WTC11 (cell line): ENCODE data around the gene GRB10. TPM values are rescaled to one million over a fixed set of nuclear protein-coding genes. Genes with fewer than 3 reads are reported as not detected.

ENCODE experiments used
- ATAC-seq: fragments of 200-7000 bp; cut with Tn5 transposase; 2 replicates; pipeline ENCODE4 v1.10.0; 2021; ENCODE audit warnings: mild to moderate bottlenecking, moderate library complexity
- CTCF ChIA-PET: fragments of 300-600 bp; sonication (Branson Sonifier 250); formaldehyde crosslinking; loops from one replicate; lab custom pipeline; 2021; ENCODE audit warnings: antibody characterized with exemption; lab: Charles Lee
- POLR2A ChIA-PET: fragments of 350-600 bp; sonication (Branson Sonifier 250); formaldehyde crosslinking; loops from one replicate; lab custom pipeline; 2021; ENCODE audit warnings: antibody characterized with exemption; lab: Charles Lee
- DNase-seq: peaks from one replicate; pipeline ENCODE4 v3.0.0; 2021; ENCODE audit warnings: low spot score
- H3K27ac Mint-ChIP-seq: 2 replicates; pipeline ENCODE4 v1.8.0; 2021; ENCODE audit warnings: mixed read lengths
- H3K27me3 Mint-ChIP-seq: 2 replicates; pipeline ENCODE4 v1.8.0; 2021; ENCODE audit warnings: low read depth, mild to moderate bottlenecking, moderate library complexity, mixed read lengths
- H3K36me3 Mint-ChIP-seq: 2 replicates; pipeline ENCODE4 v1.8.0; 2021; ENCODE audit warnings: mixed read lengths
- H3K4me1 Mint-ChIP-seq: 2 replicates; pipeline ENCODE4 v1.8.0; 2022; ENCODE audit warnings: mixed read lengths
- H3K4me3 Mint-ChIP-seq: 2 replicates; pipeline ENCODE4 v1.8.0; 2021; ENCODE audit warnings: mild to moderate bottlenecking, moderate library complexity, mixed read lengths
- H3K9me3 Mint-ChIP-seq: 2 replicates; pipeline ENCODE4 v1.8.0; 2021; ENCODE audit warnings: mixed read lengths
- E2F1 ChIP-seq: sonication (generic); formaldehyde crosslinking; IDR thresholded peaks from 2 replicates; pipeline ENCODE4 v1.8.0; 2022; ENCODE audit warnings: mild to moderate bottlenecking, missing genetic modification reagents
- ELF4 ChIP-seq: sonication (generic); formaldehyde crosslinking; IDR thresholded peaks from 2 replicates; pipeline ENCODE4 v1.8.1; 2022; ENCODE audit warnings: low read depth, mild to moderate bottlenecking, moderate library complexity, missing genetic modification reagents
- EMX1 ChIP-seq: fragments of 250-450 bp; sonication (Bioruptor Pico); IDR thresholded peaks from 2 replicates; pipeline ENCODE4 v1.8.0; 2021; ENCODE audit warnings: mild to moderate bottlenecking
- ETV6 ChIP-seq: sonication (generic); formaldehyde crosslinking; IDR thresholded peaks from 2 replicates; pipeline ENCODE4 v1.8.1; 2022; ENCODE audit warnings: mild to moderate bottlenecking, missing genetic modification reagents
- GABPB1 ChIP-seq: sonication (generic); formaldehyde crosslinking; IDR thresholded peaks from 2 replicates; pipeline ENCODE4 v1.8.1; 2023; ENCODE audit warnings: mild to moderate bottlenecking, missing genetic modification reagents
- NFE2L1 ChIP-seq: sonication (generic); formaldehyde crosslinking; IDR thresholded peaks from 2 replicates; pipeline ENCODE4 v1.8.1; 2023; ENCODE audit warnings: missing genetic modification reagents
- NR1H2 ChIP-seq: sonication (generic); formaldehyde crosslinking; IDR thresholded peaks from 2 replicates; pipeline ENCODE4 v1.9.0; 2021; ENCODE audit warnings: mild to moderate bottlenecking, moderate library complexity, missing genetic modification reagents
- PREB ChIP-seq: sonication (generic); formaldehyde crosslinking; IDR thresholded peaks from 2 replicates; pipeline ENCODE4 v1.8.1; 2022; ENCODE audit warnings: mild to moderate bottlenecking, missing genetic modification reagents, moderate library complexity, borderline replicate concordance
- RELA ChIP-seq: sonication (generic); formaldehyde crosslinking; IDR thresholded peaks from 2 replicates; pipeline ENCODE4 v1.8.1; 2022; ENCODE audit warnings: missing genetic modification reagents, mild to moderate bottlenecking, borderline replicate concordance
- RORB ChIP-seq: fragments of 250-450 bp; sonication (Bioruptor Pico); IDR thresholded peaks from 2 replicates; pipeline ENCODE4 v1.9.0; 2021; ENCODE audit warnings: mild to moderate bottlenecking
- TEAD1 ChIP-seq: sonication (generic); formaldehyde crosslinking; IDR thresholded peaks from 2 replicates; pipeline ENCODE4 v1.8.0; 2022; ENCODE audit warnings: mild to moderate bottlenecking, missing genetic modification reagents
- TP53 ChIP-seq: sonication (generic); formaldehyde crosslinking; IDR thresholded peaks from 2 replicates; pipeline ENCODE4 v1.8.1; 2023; ENCODE audit warnings: mild to moderate bottlenecking, missing genetic modification reagents
- ZNF219 ChIP-seq: sonication (generic); formaldehyde crosslinking; IDR thresholded peaks from 2 replicates; pipeline ENCODE4 v1.8.0; 2023; ENCODE audit warnings: missing genetic modification reagents, mild to moderate bottlenecking, borderline replicate concordance
- ZNF317 ChIP-seq: sonication (generic); formaldehyde crosslinking; IDR thresholded peaks from 2 replicates; pipeline ENCODE4 v1.8.1; 2023; ENCODE audit warnings: low read depth, mild to moderate bottlenecking, moderate library complexity, missing genetic modification reagents, borderline replicate concordance
- ZNF532 ChIP-seq: fragments of 250-450 bp; sonication (Bioruptor Pico); IDR thresholded peaks from 2 replicates; pipeline ENCODE4 v1.9.0; 2021; ENCODE audit warnings: mild to moderate bottlenecking, borderline replicate concordance
- total RNA-seq: library from RNA; stranded (reverse); gene quantifications from 3 replicates; pipeline ENCODE4 v1.2.3, GENCODE V29; 2021
- TF ChIP-seq, protein P1 (sequence below): sonication (generic); formaldehyde crosslinking; IDR thresholded peaks from 2 replicates; pipeline ENCODE4 v1.8.0; 2023; ENCODE audit warnings: missing genetic modification reagents
- TF ChIP-seq, protein P2 (sequence below): sonication (generic); formaldehyde crosslinking; conservative IDR thresholded peaks from 2 replicates; pipeline ENCODE4 v1.8.1; 2023; ENCODE audit warnings: mild to moderate bottlenecking, low read depth, missing genetic modification reagents, moderate library complexity
- TF ChIP-seq, protein P3 (sequence below): fragments of 250-450 bp; sonication (Bioruptor Pico); IDR thresholded peaks from 2 replicates; pipeline ENCODE4 v1.8.0; 2021; ENCODE audit warnings: mild to moderate bottlenecking
- TF ChIP-seq, protein P4 (sequence below): fragments of 250-450 bp; sonication (Bioruptor Pico); IDR thresholded peaks from 2 replicates; pipeline ENCODE4 v1.9.0; 2021; ENCODE audit warnings: mild to moderate bottlenecking
- TF ChIP-seq, protein P5 (sequence below): sonication (generic); formaldehyde crosslinking; IDR thresholded peaks from 2 replicates; pipeline ENCODE4 v1.8.1; 2022; ENCODE audit warnings: low read depth, missing genetic modification reagents, borderline replicate concordance

The GRB10 gene
- total RNA-seq, 1 experiment from 2014 or later: 103 TPM

DNA sequence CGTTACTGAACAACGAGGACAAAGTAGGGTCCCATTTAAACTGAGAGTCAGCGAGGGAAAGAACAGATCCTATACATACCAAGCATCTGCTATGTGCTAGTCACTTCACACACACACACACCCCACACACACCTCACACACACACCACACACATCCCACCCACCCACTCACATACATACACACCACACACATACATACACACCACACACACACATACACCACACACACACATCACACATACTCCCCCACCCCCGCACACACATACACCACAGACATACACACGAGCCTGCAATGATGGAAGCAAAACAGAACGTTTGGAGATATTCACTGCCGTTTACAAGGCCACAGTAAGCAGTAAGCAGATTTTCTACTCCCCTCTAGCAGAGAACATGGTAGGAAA is 607 bp upstream of the GRB10 start:
- peaks cover 12% of the 10 kb centered on the region for H3K9me3 Mint-ChIP-seq
- ChIA-PET POLR2A (no interaction called here), CTCF (interaction anchor here (0.7 to 0.8 kb wide), 2 partner anchors 195 to 218 kb away, joined by 3 read pairs; no protein-coding TSS in a partner anchor)
- DNase-seq (no peak), ATAC-seq (no peak; the same call in 1 of the 2 replicates)
- peaks cover 21% of the 10 kb centered on the region for H3K36me3 Mint-ChIP-seq
- H3K4me1 Mint-ChIP-seq: peaks cover 43% of the 10 kb centered on the region
- peak overlapping the region; percentile 73; the same call in 1 of the 2 replicates for H3K27ac Mint-ChIP-seq
- H3K27me3 Mint-ChIP-seq: peaks cover 7% of the 10 kb centered on the region
- TF ChIP-seq RELA (CRISPR knock-in tag) (no peak), RORB (no peak), GABPB1 (CRISPR knock-in tag) (no peak), ZNF219 (no peak), TP53 (CRISPR knock-in tag) (no peak), EMX1 (CRISPR knock-in tag) (no peak), TEAD1 (CRISPR knock-in tag) (no peak), NR1H2 (CRISPR knock-in tag) (no peak), ZNF317 (CRISPR knock-in tag) (no peak), E2F1 (CRISPR knock-in tag) (no peak), PREB (no peak), ELF4 (CRISPR knock-in tag) (no peak), ETV6 (CRISPR knock-in tag) (no peak), NFE2L1 (no peak), ZNF532 (CRISPR knock-in tag) (no peak)
- TF ChIP-seq, protein P1, sequence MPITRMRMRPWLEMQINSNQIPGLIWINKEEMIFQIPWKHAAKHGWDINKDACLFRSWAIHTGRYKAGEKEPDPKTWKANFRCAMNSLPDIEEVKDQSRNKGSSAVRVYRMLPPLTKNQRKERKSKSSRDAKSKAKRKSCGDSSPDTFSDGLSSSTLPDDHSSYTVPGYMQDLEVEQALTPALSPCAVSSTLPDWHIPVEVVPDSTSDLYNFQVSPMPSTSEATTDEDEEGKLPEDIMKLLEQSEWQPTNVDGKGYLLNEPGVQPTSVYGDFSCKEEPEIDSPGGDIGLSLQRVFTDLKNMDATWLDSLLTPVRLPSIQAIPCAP: no peak
- TF ChIP-seq, protein P2, sequence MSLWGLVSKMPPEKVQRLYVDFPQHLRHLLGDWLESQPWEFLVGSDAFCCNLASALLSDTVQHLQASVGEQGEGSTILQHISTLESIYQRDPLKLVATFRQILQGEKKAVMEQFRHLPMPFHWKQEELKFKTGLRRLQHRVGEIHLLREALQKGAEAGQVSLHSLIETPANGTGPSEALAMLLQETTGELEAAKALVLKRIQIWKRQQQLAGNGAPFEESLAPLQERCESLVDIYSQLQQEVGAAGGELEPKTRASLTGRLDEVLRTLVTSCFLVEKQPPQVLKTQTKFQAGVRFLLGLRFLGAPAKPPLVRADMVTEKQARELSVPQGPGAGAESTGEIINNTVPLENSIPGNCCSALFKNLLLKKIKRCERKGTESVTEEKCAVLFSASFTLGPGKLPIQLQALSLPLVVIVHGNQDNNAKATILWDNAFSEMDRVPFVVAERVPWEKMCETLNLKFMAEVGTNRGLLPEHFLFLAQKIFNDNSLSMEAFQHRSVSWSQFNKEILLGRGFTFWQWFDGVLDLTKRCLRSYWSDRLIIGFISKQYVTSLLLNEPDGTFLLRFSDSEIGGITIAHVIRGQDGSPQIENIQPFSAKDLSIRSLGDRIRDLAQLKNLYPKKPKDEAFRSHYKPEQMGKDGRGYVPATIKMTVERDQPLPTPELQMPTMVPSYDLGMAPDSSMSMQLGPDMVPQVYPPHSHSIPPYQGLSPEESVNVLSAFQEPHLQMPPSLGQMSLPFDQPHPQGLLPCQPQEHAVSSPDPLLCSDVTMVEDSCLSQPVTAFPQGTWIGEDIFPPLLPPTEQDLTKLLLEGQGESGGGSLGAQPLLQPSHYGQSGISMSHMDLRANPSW (CRISPR knock-in tag): no peak
- TF ChIP-seq, protein P3, sequence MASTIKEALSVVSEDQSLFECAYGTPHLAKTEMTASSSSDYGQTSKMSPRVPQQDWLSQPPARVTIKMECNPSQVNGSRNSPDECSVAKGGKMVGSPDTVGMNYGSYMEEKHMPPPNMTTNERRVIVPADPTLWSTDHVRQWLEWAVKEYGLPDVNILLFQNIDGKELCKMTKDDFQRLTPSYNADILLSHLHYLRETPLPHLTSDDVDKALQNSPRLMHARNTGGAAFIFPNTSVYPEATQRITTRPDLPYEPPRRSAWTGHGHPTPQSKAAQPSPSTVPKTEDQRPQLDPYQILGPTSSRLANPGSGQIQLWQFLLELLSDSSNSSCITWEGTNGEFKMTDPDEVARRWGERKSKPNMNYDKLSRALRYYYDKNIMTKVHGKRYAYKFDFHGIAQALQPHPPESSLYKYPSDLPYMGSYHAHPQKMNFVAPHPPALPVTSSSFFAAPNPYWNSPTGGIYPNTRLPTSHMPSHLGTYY (CRISPR knock-in tag): no peak
- TF ChIP-seq, protein P4, sequence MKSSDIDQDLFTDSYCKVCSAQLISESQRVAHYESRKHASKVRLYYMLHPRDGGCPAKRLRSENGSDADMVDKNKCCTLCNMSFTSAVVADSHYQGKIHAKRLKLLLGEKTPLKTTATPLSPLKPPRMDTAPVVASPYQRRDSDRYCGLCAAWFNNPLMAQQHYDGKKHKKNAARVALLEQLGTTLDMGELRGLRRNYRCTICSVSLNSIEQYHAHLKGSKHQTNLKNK: no peak
- TF ChIP-seq, protein P5, sequence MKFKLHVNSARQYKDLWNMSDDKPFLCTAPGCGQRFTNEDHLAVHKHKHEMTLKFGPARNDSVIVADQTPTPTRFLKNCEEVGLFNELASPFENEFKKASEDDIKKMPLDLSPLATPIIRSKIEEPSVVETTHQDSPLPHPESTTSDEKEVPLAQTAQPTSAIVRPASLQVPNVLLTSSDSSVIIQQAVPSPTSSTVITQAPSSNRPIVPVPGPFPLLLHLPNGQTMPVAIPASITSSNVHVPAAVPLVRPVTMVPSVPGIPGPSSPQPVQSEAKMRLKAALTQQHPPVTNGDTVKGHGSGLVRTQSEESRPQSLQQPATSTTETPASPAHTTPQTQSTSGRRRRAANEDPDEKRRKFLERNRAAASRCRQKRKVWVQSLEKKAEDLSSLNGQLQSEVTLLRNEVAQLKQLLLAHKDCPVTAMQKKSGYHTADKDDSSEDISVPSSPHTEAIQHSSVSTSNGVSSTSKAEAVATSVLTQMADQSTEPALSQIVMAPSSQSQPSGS (CRISPR knock-in tag): no peak
- H3K4me3 Mint-ChIP-seq: peak overlapping the region; percentile 73
